PC-9 (cell line): Measurements from ENCODE around the gene VAMP5.

Experiments used
- EZH2 ChIP-seq: fragments of 200-600 bp; sonication (generic); IDR thresholded peaks from 2 replicates; pipeline ENCODE4 v1.8.0; 2017; ENCODE audit warnings: antibody characterized with exemption, low read depth
- TF ChIP-seq, protein P1 (sequence below): fragments of 200-600 bp; sonication (generic); conservative IDR thresholded peaks from 2 replicates; pipeline ENCODE4 v1.6.1; 2017; ENCODE audit warnings: mixed run types, antibody characterized with exemption, mild to moderate bottlenecking, moderate library complexity

DNA sequence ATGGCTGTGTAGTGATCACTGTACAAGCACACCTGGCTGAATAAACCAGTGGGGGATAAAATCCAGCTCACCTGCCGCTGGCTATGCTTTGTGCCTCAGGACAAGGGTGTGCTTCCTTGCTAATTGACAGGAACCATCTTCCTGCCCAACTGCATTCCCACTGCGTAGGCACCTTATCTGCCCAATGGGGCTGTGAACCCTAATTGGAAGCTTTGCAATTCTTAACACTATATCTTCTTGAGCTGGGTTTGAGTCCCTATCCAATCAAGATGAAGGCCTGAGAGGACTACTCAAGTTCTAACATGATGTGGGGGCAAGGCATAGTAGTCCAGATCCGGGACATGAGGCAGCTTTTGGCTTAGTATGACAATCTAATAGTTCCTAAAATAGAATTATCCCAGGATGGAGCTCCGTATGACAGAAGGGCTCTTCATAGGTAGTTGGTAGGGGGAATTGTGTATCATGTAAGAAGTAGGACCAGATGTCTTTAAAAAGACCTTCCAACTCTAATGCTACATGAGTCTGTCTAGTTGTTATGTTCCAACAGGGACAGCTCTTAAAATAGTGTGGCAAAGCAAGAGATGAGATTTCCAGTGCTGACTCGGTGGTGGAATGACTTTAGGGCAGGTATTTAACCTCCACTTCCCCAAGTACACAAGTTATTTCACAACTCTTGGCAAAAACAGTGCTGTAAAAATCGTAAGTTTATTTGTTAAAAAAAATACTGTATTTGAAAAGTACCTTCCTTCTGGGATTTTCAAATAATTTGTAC is 20.5 kb downstream of the VAMP5 start:
- TF ChIP-seq, protein P1, sequence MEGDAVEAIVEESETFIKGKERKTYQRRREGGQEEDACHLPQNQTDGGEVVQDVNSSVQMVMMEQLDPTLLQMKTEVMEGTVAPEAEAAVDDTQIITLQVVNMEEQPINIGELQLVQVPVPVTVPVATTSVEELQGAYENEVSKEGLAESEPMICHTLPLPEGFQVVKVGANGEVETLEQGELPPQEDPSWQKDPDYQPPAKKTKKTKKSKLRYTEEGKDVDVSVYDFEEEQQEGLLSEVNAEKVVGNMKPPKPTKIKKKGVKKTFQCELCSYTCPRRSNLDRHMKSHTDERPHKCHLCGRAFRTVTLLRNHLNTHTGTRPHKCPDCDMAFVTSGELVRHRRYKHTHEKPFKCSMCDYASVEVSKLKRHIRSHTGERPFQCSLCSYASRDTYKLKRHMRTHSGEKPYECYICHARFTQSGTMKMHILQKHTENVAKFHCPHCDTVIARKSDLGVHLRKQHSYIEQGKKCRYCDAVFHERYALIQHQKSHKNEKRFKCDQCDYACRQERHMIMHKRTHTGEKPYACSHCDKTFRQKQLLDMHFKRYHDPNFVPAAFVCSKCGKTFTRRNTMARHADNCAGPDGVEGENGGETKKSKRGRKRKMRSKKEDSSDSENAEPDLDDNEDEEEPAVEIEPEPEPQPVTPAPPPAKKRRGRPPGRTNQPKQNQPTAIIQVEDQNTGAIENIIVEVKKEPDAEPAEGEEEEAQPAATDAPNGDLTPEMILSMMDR, result no peak
- TF ChIP-seq EZH2, result no peak
